ENCODE measurements around the gene CRYBG3. TPM values are rescaled to one million over a fixed set of nuclear protein-coding genes. Genes with fewer than 3 reads are reported as not detected.

The CRYBG3 gene
- total and polyA plus RNA-seq, 2 of the 13 experiments (the other 11 are each of a cell fraction or from before 2014, with no cell fraction given): 3.8 to 15.9 TPM

GRCh38 chr3:97992547-97993173 is 170.8 kb downstream of the CRYBG3 start (continued):
- TF ChIP-seq PRDM4 (CRISPR knock-in tag; IDR thresholded peaks at IDR 0.05; ENCODE audit: borderline replicate concordance): no peak
- no peak for TF ChIP-seq SMAD9 (CRISPR knock-in tag; IDR thresholded peaks at IDR 0.05)
- TF ChIP-seq ETV6 (CRISPR knock-in tag; conservative IDR thresholded peaks at IDR 0.05): no peak
- TF ChIP-seq FOXJ3 (CRISPR knock-in tag; IDR thresholded peaks at IDR 0.05; ENCODE audit: borderline replicate concordance): peak; percentile 36; the same call in 1 of the 2 replicates
- no peak for TF ChIP-seq ZSCAN20 (CRISPR knock-in tag; IDR thresholded peaks at IDR 0.05; ENCODE audit: borderline replicate concordance)
- TF ChIP-seq ZNF235 (CRISPR knock-in tag; IDR thresholded peaks at IDR 0.05; ENCODE audit: borderline replicate concordance): no peak
- TF ChIP-seq XRCC5 (optimal IDR thresholded peaks at IDR 0.05; ENCODE audit: low read length): no peak
- 0 out of 2 replicates have a peak, but pooled peaks have one; percentile 27 for TF ChIP-seq ZNF512B (CRISPR knock-in tag; IDR thresholded peaks at IDR 0.05; ENCODE audit: borderline replicate concordance)
- TF ChIP-seq ZNF251 (CRISPR knock-in tag; IDR thresholded peaks at IDR 0.05): no peak
- TF ChIP-seq BRD4 (CRISPR knock-in tag; IDR thresholded peaks at IDR 0.05): no peak
- TF ChIP-seq ZBTB20 (CRISPR knock-in tag; IDR thresholded peaks at IDR 0.05; ENCODE audit: borderline replicate concordance, low read depth): peak; percentile 82; the same call in 1 of the 2 replicates
- TF ChIP-seq RBFOX2 (IDR thresholded peaks at IDR 0.05; ENCODE audit: low read depth, low read length): no peak
- no peak for TF ChIP-seq CHD2 (IDR thresholded peaks at IDR 0.05; ENCODE audit: low read depth, low read length)
- TF ChIP-seq PHF21A (CRISPR knock-in tag; IDR thresholded peaks at IDR 0.05): peak; percentile 42; the same call in 1 of the 2 replicates
- no peak for TF ChIP-seq ZNF20 (CRISPR knock-in tag; IDR thresholded peaks at IDR 0.05)
